ENCODE data around the gene CACNB1. TPM values are rescaled to one million over a fixed set of nuclear protein-coding genes. Genes with fewer than 3 reads are reported as not detected.

Gene CACNB1
- total and polyA plus RNA-seq, 2 of the 13 experiments (the other 11 are each of a cell fraction or from before 2014, with no cell fraction given), result 0.75 to 1.5 TPM

DNA sequence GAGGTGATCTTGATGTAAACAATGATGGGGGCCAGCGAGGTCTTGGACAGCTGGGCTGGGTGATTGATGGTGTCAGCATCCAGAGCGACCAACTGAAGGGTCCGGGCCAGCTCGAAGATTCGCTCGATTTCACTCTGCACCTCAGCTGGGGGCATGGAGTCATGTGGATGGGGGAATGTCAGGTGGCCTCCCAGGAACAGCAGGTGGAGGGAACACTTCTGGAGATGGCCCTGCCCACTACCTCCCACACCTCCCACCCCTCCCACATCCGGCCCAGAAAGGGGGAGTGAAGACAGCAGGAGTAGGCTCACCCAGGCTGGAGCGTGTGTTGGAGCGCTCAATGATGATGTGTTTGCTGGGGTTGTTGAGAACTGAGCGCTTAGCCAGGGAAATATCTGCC, 13.7 kb downstream of the CACNB1 start:
- FAIRE-seq (no peak), ATAC-seq (no peak), DNase-seq (ENCODE audit: low spot score) (no peak)
- Histone ChIP-seq H3K4me2 (ENCODE audit: low read depth, low read length) (no peak overlapping the region), H3K4me1 (ENCODE audit: insufficient read depth, low read length) (no peaks in the 10 kb centered on the region), H3K27me3 (ENCODE audit: control insufficient read depth in 1 of 2, insufficient read depth in 2 of 2, low read length in 2 of 2) (no peaks in the 10 kb centered on the region), H3K79me2 (ENCODE audit: insufficient read depth, low read length) (no peaks in the 10 kb centered on the region), H3K36me3 (replicated peaks in 1 of 2; ENCODE audit: control insufficient read depth in 1 of 2, insufficient read depth in 2 of 2, low read length in 2 of 2) (peaks cover 0 to 2% of the 10 kb centered on the region in 2 experiments; a peak in 2 of 5 replicates), H3K9me3 (ENCODE audit: low read length) (no peaks in the 10 kb centered on the region), H3K27ac (ENCODE audit: extremely low read length, insufficient read depth, low read length) (no peak overlapping the region), H3K4me3 (replicated peaks in 1 of 3; ENCODE audit: insufficient read depth in 1 of 3, low read depth in 2 of 3, low read length in 3 of 3) (no peak overlapping the region), H3K9ac (ENCODE audit: insufficient read depth, low read depth, low read length) (no peak overlapping the region), H4K20me1 (ENCODE audit: insufficient read depth, low read length) (no peaks in the 10 kb centered on the region), H2AFZ (ENCODE audit: low read length) (no peak overlapping the region)
- POLR2A ChIA-PET, result no interaction called here
- TF ChIP-seq PAX8 (CRISPR knock-in tag; IDR thresholded peaks at IDR 0.05; ENCODE audit: borderline replicate concordance), result no peak
- no peak for TF ChIP-seq ISX (CRISPR knock-in tag; conservative IDR thresholded peaks at IDR 0.05)
- TF ChIP-seq, protein P1, sequence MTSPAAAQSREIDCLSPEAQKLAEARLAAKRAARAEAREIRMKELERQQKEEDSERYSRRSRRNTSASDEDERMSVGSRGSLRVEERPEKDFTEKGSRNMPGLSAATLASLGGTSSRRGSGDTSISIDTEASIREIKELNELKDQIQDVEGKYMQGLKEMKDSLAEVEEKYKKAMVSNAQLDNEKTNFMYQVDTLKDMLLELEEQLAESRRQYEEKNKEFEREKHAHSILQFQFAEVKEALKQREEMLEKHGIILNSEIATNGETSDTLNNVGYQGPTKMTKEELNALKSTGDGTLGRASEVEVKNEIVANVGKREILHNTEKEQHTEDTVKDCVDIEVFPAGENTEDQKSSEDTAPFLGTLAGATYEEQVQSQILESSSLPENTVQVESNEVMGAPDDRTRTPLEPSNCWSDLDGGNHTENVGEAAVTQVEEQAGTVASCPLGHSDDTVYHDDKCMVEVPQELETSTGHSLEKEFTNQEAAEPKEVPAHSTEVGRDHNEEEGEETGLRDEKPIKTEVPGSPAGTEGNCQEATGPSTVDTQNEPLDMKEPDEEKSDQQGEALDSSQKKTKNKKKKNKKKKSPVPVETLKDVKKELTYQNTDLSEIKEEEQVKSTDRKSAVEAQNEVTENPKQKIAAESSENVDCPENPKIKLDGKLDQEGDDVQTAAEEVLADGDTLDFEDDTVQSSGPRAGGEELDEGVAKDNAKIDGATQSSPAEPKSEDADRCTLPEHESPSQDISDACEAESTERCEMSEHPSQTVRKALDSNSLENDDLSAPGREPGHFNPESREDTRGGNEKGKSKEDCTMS (CRISPR knock-in tag; conservative IDR thresholded peaks at IDR 0.05), result no peak
- TF ChIP-seq ZBTB21 (CRISPR knock-in tag; IDR thresholded peaks at IDR 0.05), result no peak
- no peak for TF ChIP-seq TAF15 (IDR thresholded peaks at IDR 0.05; ENCODE audit: low read depth, low read length, poor library complexity, severe bottlenecking)
- no peak for TF ChIP-seq ZNF136 (CRISPR knock-in tag; IDR thresholded peaks at IDR 0.05; ENCODE audit: low read depth)
- TF ChIP-seq ZFP36L1 (CRISPR knock-in tag; IDR thresholded peaks at IDR 0.05), result no peak
- no peak for TF ChIP-seq KMT2B (CRISPR knock-in tag; IDR thresholded peaks at IDR 0.05)
- TF ChIP-seq U2AF2 (IDR thresholded peaks at IDR 0.05; ENCODE audit: low read depth, low read length), result no peak
- 95% methylated on average over 10 of the region's 10 CpGs for WGBS (ENCODE audit: low lambda C conversion rate)
- no TSS peak for BruUV-seq (replicated peaks)
- intact Hi-C loops (cut with micrococcal nuclease; ENCODE audit: unreplicated experiment), result no loop called here
- in situ Hi-C loops (cut with HindIII; ENCODE audit: extremely low pct_ligation_motif_present, low pct_unique_long_range_greater_than_20kb), result no loop called here
- CTCF ChIA-PET (ENCODE audit: low intra/inter-chr PET ratio, low total read pairs), result no interaction called here
